Panc1 (cell line): Measurements from ENCODE around the gene AGAP1.

Experiments used
- POLR2AphosphoS5 ChIP-seq: IDR thresholded peaks from 2 replicates; pipeline ENCODE4 v1.6.1; 2012; ENCODE audit warnings: mild to moderate bottlenecking, low read depth, low read length, moderate library complexity
- TCF7L2 ChIP-seq: IDR thresholded peaks from 2 replicates; pipeline ENCODE4 v1.6.1; 2011; ENCODE audit warnings: mild to moderate bottlenecking, low read depth, low read length, inconsistent platforms
- TF ChIP-seq, protein P1 (sequence below): fragments of 450-650 bp; IDR thresholded peaks from 2 replicates; pipeline ENCODE4 v1.5.1; 2017; ENCODE audit warnings: mild to moderate bottlenecking
- TF ChIP-seq, protein P2 (sequence below), 2 experiments: IDR thresholded peaks; 2 replicates each; pipeline ENCODE4 v1.6.1; 2011 to 2012; ENCODE audit warnings: low read depth in 2 of 2, control low read depth in 1 of 2, low read length in 1 of 2, mild to moderate bottlenecking in 1 of 2, moderate library complexity in 1 of 2; ENCODE audit not compliant: insufficient read depth in 1 of 2

DNA sequence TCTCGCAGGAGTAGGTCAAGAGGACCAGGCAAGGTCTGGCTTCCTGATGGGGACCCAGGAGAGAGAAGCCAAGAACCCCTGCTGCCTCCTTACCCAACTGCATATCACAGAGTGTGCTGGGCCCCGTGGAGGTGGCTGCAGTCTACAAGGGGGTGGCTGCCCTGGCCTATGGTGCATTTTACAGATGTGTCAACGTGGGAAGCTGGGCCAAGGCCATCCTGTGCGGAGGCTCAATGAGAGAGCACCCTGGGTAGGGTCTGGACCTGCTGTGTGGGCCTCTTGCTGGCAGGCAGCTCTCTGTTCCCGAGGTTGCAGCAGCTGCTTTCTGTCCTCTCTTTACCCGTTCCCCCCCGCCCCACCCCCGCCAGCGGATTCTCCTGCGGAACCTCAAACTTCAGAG, 612.9 kb downstream of the AGAP1 start:
- TF ChIP-seq, protein P1, sequence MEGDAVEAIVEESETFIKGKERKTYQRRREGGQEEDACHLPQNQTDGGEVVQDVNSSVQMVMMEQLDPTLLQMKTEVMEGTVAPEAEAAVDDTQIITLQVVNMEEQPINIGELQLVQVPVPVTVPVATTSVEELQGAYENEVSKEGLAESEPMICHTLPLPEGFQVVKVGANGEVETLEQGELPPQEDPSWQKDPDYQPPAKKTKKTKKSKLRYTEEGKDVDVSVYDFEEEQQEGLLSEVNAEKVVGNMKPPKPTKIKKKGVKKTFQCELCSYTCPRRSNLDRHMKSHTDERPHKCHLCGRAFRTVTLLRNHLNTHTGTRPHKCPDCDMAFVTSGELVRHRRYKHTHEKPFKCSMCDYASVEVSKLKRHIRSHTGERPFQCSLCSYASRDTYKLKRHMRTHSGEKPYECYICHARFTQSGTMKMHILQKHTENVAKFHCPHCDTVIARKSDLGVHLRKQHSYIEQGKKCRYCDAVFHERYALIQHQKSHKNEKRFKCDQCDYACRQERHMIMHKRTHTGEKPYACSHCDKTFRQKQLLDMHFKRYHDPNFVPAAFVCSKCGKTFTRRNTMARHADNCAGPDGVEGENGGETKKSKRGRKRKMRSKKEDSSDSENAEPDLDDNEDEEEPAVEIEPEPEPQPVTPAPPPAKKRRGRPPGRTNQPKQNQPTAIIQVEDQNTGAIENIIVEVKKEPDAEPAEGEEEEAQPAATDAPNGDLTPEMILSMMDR: no peak
- no peak for TF ChIP-seq POLR2AphosphoS5
- no peak for TF ChIP-seq TCF7L2
- TF ChIP-seq, protein P2, sequence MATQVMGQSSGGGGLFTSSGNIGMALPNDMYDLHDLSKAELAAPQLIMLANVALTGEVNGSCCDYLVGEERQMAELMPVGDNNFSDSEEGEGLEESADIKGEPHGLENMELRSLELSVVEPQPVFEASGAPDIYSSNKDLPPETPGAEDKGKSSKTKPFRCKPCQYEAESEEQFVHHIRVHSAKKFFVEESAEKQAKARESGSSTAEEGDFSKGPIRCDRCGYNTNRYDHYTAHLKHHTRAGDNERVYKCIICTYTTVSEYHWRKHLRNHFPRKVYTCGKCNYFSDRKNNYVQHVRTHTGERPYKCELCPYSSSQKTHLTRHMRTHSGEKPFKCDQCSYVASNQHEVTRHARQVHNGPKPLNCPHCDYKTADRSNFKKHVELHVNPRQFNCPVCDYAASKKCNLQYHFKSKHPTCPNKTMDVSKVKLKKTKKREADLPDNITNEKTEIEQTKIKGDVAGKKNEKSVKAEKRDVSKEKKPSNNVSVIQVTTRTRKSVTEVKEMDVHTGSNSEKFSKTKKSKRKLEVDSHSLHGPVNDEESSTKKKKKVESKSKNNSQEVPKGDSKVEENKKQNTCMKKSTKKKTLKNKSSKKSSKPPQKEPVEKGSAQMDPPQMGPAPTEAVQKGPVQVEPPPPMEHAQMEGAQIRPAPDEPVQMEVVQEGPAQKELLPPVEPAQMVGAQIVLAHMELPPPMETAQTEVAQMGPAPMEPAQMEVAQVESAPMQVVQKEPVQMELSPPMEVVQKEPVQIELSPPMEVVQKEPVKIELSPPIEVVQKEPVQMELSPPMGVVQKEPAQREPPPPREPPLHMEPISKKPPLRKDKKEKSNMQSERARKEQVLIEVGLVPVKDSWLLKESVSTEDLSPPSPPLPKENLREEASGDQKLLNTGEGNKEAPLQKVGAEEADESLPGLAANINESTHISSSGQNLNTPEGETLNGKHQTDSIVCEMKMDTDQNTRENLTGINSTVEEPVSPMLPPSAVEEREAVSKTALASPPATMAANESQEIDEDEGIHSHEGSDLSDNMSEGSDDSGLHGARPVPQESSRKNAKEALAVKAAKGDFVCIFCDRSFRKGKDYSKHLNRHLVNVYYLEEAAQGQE (IDR thresholded peaks at IDR 0.05; ENCODE audit: insufficient read depth in 1 of 2, low read depth in 2 of 2, low read length in 1 of 2): no peak
